ENCODE measurements around the gene MSH3.
A peak's percentile ranks its signal among the peaks of the same experiment; 100 is the strongest.

The MSH3 gene

DNA sequence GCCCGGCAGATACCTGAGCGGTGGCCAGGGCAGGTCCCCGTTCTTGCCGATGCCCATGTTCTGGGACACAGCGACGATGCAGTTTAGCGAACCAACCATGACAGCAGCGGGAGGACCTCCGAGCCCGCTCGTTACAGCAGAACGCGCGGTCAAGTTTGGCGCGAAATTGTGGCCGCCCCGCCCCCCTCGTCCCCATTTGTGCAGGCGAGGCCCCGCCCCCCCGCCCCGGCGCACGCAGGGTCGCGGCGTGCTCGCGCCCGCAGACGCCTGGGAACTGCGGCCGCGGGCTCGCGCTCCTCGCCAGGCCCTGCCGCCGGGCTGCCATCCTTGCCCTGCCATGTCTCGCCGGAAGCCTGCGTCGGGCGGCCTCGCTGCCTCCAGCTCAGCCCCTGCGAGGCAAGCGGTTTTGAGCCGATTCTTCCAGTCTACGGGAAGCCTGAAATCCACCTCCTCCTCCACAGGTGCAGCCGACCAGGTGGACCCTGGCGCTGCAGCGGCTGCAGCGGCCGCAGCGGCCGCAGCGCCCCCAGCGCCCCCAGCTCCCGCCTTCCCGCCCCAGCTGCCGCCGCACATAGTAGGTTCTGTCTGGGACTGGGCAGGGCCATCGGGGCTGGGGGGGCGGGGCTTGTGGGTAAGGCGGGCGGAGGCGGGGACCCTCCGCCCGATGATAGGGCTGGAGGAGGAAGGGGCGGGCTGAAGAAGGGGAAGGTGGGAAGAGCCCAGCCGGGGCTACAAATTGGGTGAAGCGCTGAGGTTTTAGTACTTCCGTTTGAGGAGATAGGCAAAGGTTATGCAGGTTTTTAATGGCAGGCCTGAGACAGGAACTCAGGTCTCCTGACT, at the start of gene MSH3, which contains the start of gene DHFR:
Gene MSH3, plus strand, starts transcription at position 262 of the 840 bp plus-strand sequence. Its CDS starts 76 bp downstream, at position 338.
Gene DHFR, minus strand, starts transcription at position 593 of the 840 bp plus-strand sequence. Its CDS starts 494 bp downstream, at position 99.
- DNase-seq = peak; percentile 95

DNA sequence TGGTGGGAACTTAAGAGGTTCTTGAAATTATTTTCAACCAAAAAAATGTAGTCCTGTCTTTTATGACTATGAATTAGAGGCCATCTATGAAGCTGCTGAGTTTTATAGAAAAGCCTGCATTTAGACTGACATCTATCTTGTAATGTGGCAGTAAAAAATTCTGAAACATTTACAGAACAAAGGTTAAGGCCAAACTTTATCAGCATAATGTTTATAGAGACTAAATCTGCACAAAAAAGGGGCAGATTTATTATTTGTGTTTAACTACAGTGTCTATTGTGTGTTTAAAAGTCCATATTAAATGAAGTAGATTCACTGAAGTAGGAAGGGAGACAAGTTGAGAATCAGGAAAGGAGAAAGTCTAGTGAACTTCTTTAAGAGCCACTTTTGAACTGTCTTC, 47.1 kb upstream of the MSH3 start:
- DNase-seq = no peak

GRCh38 chr5:80607832-80608231, 46.6 kb upstream of the MSH3 start:
- DNase-seq = no peak

GRCh38 chr5:80608731-80609130, 45.7 kb upstream of the MSH3 start:
- DNase-seq = no peak

- DNase-seq = no peak
Observed at GRCh38 chr5:80609692-80610091, 44.8 kb upstream of the MSH3 start.

GRCh38 chr5:80615266-80615914, 39.1 kb upstream of the MSH3 start:
- no peak for DNase-seq

DNA sequence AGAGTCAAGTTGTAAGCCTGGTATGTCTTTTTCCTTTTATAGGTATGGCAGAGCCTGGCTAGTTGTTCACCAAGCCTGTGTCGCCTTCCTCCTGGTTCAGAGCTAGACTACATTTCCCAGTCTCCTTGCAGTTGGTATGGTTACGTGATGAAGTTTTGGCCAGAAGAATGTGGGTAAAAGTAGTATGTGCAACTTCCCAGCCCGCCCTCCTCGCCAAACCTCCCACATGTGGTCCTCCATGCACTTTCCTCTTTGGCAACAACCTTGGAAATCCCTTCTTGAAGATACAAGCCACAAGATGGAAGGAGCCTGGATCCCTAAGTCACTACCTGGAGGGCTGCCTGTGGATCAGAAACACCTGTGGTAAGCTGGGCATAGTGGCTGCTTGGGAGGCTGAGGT, 36.0 kb upstream of the MSH3 start:
- no peak for DNase-seq

DNA sequence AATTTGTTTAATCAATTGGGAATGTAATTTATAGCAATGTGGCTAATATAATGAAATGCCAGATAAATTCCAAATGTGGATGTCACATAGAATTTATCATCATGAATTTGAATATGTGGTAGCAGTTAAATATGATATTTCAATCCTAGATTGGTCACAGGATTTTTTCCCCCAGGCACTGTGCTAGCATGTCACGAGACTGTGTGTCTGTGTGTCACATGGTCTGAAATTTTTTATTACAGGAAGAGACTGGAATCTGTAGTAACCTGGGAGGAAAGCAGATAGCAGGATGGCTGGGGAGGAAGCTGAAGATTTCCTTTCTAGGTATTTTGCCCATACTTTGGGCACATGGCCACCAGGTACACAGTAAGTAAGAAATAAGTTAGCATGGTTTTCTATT, 35.4 kb upstream of the MSH3 start:
- DNase-seq = no peak

- no peak for DNase-seq
Observed at GRCh38 chr5:80620211-80620610, 34.2 kb upstream of the MSH3 start.

GRCh38 chr5:80622756-80623155, 31.7 kb upstream of the MSH3 start:
- DNase-seq = no peak

- no peak for DNase-seq
Observed at GRCh38 chr5:80623999-80624398, 30.5 kb upstream of the MSH3 start.

DNA sequence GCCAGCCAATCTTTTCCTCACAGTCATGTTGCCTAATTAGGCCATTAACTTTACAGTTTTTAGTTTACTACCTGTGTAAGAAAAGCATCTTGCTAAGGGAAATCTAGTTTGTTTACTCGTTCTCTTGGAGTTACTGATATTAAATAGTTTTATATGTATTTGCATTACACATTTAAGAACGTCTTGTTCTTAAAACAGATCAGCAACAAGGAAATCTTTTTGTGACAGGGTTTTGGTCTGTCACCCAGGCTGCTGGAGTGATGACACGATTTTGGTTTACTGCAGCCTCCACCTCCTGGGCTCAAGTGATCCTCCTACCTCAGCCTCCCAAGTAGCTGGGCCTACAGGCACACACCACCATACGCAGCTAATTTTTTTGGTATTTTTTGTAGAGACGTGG, 29.2 kb upstream of the MSH3 start:
- DNase-seq = no peak

- no peak for DNase-seq
Observed at GRCh38 chr5:80629281-80629680, 25.2 kb upstream of the MSH3 start.

GRCh38 chr5:80631278-80632259, 22.9 kb upstream of the MSH3 start:
- DNase-seq = no peak

DNA sequence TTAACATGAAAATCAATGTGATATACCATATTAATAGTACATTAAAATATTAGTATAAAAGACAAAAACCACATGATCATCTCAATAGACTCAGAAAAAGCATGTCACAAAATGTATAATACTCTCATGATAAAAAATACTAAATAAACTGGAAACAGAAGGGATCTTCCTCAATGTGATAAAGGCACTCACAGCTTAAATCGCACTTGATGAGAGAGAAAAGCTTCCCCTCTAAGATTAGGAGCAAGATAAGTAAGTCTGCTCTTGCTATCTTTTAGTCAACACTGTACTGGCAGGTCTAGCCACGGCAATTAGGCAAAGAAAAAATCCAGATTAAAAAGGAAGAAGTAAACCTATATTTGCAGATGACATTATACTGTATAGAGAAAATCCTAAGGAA, 21.8 kb upstream of the MSH3 start:
- DNase-seq = no peak

- no peak for DNase-seq
Observed at GRCh38 chr5:80634193-80634592, 20.3 kb upstream of the MSH3 start.

GRCh38 chr5:80641353-80641752, 13.1 kb upstream of the MSH3 start:
- DNase-seq = no peak

DNA sequence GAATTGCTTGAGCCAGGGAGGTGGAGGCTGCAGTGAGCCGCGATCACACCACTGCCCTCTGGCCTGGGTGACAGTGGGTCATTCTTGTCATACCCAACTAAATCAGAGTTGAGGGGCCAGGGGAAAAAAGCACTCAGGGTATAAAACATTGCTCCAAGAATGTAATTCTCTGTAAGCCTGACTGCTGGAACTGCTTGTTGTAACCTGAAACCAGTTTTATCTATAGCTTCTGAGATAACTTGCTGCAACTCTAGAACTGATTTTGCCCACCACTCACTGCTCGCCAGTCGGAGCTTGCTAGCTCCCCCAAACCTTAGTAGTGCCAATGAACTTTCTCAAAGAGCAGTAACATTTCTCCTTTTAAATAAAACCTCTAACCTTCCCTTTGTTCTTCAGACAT, 9.6 kb upstream of the MSH3 start:
- DNase-seq = no peak

DNA sequence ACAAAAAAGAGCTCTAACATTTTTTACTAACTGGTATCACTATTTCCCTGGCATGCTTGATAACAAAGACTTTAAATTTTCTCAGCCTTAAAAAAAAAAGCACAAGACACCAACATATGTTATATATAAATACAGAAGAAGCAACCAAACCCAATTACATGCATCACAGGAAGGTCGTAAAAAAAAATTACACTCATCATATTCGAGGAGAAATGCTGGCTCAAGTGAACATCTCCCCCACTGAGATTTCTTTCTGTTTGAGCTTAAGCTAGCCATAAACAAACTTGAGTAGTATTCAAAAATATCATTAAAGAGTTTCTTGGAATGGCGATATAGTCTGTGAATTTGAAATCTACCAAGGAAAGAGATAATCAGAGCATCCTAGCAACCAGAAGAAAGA, 7.5 kb upstream of the MSH3 start:
- DNase-seq = no peak

- DNase-seq = no peak
Observed at GRCh38 chr5:80653502-80653901, 950 bp upstream of the MSH3 start.

GRCh38 chr5:80654054-80654390, 430 bp upstream of the MSH3 start:
- no peak for DNase-seq

DNA sequence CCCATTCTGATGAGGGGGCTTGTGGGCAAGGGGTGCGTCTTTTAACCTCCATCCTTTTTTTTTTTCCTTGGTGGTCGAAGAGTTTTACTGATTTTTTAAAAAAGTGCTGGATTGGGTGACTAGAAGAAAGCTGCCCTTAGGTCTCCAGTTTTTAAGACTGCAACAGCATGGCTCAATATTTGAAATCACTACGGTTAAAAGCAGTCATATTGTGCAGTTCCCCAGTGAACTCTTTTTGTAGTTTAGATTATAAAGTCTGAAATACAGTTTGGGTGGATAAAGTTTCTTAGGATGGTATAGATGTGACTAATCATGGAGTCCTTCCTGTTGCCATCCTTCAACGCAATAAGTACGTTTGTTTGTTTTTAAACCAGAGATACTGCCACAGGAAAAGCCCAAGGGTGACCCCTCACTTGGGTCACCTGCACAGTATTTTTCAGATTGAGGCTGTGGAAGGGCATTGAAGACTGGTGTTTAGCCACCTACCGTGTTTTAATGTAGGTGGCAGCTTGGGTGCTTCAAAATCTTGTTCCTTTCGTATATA, 851 bp downstream of the MSH3 start:
- no peak for DNase-seq

DNA sequence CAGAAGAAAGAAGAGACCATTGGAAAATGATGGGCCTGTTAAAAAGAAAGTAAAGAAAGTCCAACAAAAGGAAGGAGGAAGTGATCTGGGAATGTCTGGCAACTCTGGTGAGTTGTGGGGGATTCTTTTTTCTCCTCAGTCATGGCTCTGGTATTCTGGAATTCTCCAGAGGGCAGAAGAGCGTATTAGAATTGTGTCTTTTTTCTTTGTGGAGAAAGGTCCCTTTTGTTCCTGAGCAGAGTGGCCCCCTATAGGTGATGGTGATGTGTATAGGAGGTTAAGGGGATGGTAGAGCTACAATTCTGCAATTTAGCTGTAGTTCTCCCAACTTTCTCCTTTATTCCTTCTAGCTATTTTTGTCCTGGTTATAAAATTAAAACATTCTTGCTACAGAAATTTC, 2.0 kb downstream of the MSH3 start:
- no peak for DNase-seq

All from NCI-H1694 (cell line).